WTC11 (cell line): ENCODE measurements around the gene UBAC2. TPM values are rescaled to one million over a fixed set of nuclear protein-coding genes. Genes with fewer than 3 reads are reported as not detected.

Source experiments
- ATAC-seq: fragments of 200-7000 bp; cut with Tn5 transposase; 2 replicates; pipeline ENCODE4 v1.10.0; 2021; ENCODE audit warnings: mild to moderate bottlenecking, moderate library complexity
- CTCF ChIA-PET: fragments of 300-600 bp; sonication (Branson Sonifier 250); formaldehyde crosslinking; loops from one replicate; lab custom pipeline; 2021; ENCODE audit warnings: antibody characterized with exemption; lab: Charles Lee
- POLR2A ChIA-PET: fragments of 350-600 bp; sonication (Branson Sonifier 250); formaldehyde crosslinking; loops from one replicate; lab custom pipeline; 2021; ENCODE audit warnings: antibody characterized with exemption; lab: Charles Lee
- DNase-seq: peaks from one replicate; pipeline ENCODE4 v3.0.0; 2021; ENCODE audit warnings: low spot score
- H3K27ac Mint-ChIP-seq: 2 replicates; pipeline ENCODE4 v1.8.0; 2021; ENCODE audit warnings: mixed read lengths
- H3K27me3 Mint-ChIP-seq: 2 replicates; pipeline ENCODE4 v1.8.0; 2021; ENCODE audit warnings: low read depth, mild to moderate bottlenecking, moderate library complexity, mixed read lengths
- H3K36me3 Mint-ChIP-seq: 2 replicates; pipeline ENCODE4 v1.8.0; 2021; ENCODE audit warnings: mixed read lengths
- H3K4me1 Mint-ChIP-seq: 2 replicates; pipeline ENCODE4 v1.8.0; 2022; ENCODE audit warnings: mixed read lengths
- H3K4me3 Mint-ChIP-seq: 2 replicates; pipeline ENCODE4 v1.8.0; 2021; ENCODE audit warnings: mild to moderate bottlenecking, moderate library complexity, mixed read lengths
- H3K9me3 Mint-ChIP-seq: 2 replicates; pipeline ENCODE4 v1.8.0; 2021; ENCODE audit warnings: mixed read lengths
- ATF3 ChIP-seq: sonication (generic); formaldehyde crosslinking; conservative IDR thresholded peaks from 2 replicates; pipeline ENCODE4 v1.8.1; 2022; ENCODE audit warnings: mild to moderate bottlenecking, missing genetic modification reagents
- CBFB ChIP-seq: sonication (generic); formaldehyde crosslinking; IDR thresholded peaks from 2 replicates; pipeline ENCODE4 v1.8.1; 2022; ENCODE audit warnings: mild to moderate bottlenecking, low read depth, missing genetic modification reagents
- E2F1 ChIP-seq: sonication (generic); formaldehyde crosslinking; IDR thresholded peaks from 2 replicates; pipeline ENCODE4 v1.8.0; 2022; ENCODE audit warnings: mild to moderate bottlenecking, missing genetic modification reagents
- FOXJ3 ChIP-seq: sonication (generic); formaldehyde crosslinking; IDR thresholded peaks from 2 replicates; pipeline ENCODE4 v1.9.0; 2021; ENCODE audit warnings: missing genetic modification reagents, mild to moderate bottlenecking, borderline replicate concordance
- HMGXB4 ChIP-seq: sonication (generic); formaldehyde crosslinking; IDR thresholded peaks from 2 replicates; pipeline ENCODE4 v1.8.1; 2023; ENCODE audit warnings: mild to moderate bottlenecking, moderate library complexity, missing genetic modification reagents
- NR1H2 ChIP-seq: sonication (generic); formaldehyde crosslinking; IDR thresholded peaks from 2 replicates; pipeline ENCODE4 v1.9.0; 2021; ENCODE audit warnings: mild to moderate bottlenecking, moderate library complexity, missing genetic modification reagents
- SMAD3 ChIP-seq: sonication (generic); formaldehyde crosslinking; IDR thresholded peaks from 2 replicates; pipeline ENCODE4 v1.8.0; 2022; ENCODE audit warnings: missing genetic modification reagents, mild to moderate bottlenecking, borderline replicate concordance
- SMAD4 ChIP-seq: sonication (generic); formaldehyde crosslinking; IDR thresholded peaks from 2 replicates; pipeline ENCODE4 v1.8.0; 2022; ENCODE audit warnings: mild to moderate bottlenecking, missing genetic modification reagents
- SOX15 ChIP-seq: fragments of 250-450 bp; sonication (Bioruptor Pico); IDR thresholded peaks from 2 replicates; pipeline ENCODE4 v1.9.0; 2021; ENCODE audit warnings: mild to moderate bottlenecking
- SP1 ChIP-seq: sonication (generic); formaldehyde crosslinking; conservative IDR thresholded peaks from 2 replicates; pipeline ENCODE4 v1.8.1; 2022; ENCODE audit warnings: missing genetic modification reagents
- TEAD4 ChIP-seq: sonication (generic); formaldehyde crosslinking; IDR thresholded peaks from 2 replicates; pipeline ENCODE4 v1.8.0; 2022; ENCODE audit warnings: mild to moderate bottlenecking, missing genetic modification reagents
- TP53 ChIP-seq: sonication (generic); formaldehyde crosslinking; IDR thresholded peaks from 2 replicates; pipeline ENCODE4 v1.8.1; 2023; ENCODE audit warnings: mild to moderate bottlenecking, missing genetic modification reagents
- total RNA-seq: library from RNA; stranded (reverse); gene quantifications from 3 replicates; pipeline ENCODE4 v1.2.3, GENCODE V29; 2021
- TF ChIP-seq, protein P1 (sequence below): sonication (generic); formaldehyde crosslinking; IDR thresholded peaks from 2 replicates; pipeline ENCODE4 v1.8.1; 2023; ENCODE audit warnings: mild to moderate bottlenecking, missing genetic modification reagents, borderline replicate concordance
- TF ChIP-seq, protein P2 (sequence below): sonication (generic); formaldehyde crosslinking; IDR thresholded peaks from 2 replicates; pipeline ENCODE4 v1.8.1; 2022; ENCODE audit warnings: mild to moderate bottlenecking, moderate library complexity, missing genetic modification reagents
- TF ChIP-seq, protein P3 (sequence below): fragments of 250-450 bp; sonication (Bioruptor Pico); IDR thresholded peaks from 2 replicates; pipeline ENCODE4 v1.9.0; 2021; ENCODE audit warnings: mild to moderate bottlenecking

The UBAC2 gene
- total RNA-seq, 1 experiment from 2014 or later: 64.7 TPM

DNA sequence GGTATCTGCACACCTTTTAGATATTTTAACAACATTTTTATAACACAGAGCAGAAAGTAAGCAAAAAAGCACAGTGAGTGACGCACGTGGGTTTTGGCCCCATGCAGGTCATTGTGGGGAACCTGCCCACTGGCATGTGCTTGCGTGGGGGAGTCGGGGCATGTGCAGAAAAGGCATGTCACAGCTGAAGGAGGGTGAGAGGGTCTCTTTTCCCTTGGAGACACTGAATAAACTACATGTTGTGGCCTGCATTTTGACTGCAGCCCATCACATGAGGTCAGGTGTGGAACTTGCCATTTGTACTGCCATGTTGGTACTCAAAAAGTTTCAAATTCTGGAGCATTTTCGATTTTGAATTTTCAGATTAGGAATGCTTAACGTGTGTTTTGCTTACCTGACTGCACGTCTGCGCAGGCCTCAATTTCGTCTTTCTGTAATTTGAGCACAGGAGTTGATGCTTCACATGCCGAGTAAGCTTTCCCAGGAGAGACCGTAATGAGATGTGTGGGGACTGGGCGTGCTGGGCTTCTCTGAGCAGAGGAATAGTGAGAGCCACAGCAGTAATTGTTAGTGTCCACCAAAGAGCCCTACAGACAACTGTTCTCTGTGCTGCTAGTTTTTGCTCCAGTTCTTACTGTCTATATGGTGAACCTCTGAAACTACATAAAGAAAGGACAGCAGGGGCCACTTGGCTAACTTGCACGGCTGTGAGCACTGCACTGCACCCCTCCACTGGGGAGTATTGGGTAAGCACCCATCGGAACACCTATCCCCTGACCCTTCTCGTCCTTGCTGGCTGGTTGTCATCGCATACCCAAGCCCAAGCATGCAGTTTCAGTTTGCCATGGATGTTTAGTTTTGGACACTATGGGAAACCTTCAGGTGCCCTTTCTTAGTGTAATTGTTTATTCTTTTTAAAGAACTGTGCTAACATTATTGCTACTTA lies 179.5 kb downstream of the UBAC2 start (continued):
- TF ChIP-seq, protein P1, sequence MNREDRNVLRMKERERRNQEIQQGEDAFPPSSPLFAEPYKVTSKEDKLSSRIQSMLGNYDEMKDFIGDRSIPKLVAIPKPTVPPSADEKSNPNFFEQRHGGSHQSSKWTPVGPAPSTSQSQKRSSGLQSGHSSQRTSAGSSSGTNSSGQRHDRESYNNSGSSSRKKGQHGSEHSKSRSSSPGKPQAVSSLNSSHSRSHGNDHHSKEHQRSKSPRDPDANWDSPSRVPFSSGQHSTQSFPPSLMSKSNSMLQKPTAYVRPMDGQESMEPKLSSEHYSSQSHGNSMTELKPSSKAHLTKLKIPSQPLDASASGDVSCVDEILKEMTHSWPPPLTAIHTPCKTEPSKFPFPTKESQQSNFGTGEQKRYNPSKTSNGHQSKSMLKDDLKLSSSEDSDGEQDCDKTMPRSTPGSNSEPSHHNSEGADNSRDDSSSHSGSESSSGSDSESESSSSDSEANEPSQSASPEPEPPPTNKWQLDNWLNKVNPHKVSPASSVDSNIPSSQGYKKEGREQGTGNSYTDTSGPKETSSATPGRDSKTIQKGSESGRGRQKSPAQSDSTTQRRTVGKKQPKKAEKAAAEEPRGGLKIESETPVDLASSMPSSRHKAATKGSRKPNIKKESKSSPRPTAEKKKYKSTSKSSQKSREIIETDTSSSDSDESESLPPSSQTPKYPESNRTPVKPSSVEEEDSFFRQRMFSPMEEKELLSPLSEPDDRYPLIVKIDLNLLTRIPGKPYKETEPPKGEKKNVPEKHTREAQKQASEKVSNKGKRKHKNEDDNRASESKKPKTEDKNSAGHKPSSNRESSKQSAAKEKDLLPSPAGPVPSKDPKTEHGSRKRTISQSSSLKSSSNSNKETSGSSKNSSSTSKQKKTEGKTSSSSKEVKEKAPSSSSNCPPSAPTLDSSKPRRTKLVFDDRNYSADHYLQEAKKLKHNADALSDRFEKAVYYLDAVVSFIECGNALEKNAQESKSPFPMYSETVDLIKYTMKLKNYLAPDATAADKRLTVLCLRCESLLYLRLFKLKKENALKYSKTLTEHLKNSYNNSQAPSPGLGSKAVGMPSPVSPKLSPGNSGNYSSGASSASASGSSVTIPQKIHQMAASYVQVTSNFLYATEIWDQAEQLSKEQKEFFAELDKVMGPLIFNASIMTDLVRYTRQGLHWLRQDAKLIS: no peak
- TF ChIP-seq SMAD4 (CRISPR knock-in tag): no peak
- no peak for TF ChIP-seq CBFB (CRISPR knock-in tag)
- TF ChIP-seq, protein P2, sequence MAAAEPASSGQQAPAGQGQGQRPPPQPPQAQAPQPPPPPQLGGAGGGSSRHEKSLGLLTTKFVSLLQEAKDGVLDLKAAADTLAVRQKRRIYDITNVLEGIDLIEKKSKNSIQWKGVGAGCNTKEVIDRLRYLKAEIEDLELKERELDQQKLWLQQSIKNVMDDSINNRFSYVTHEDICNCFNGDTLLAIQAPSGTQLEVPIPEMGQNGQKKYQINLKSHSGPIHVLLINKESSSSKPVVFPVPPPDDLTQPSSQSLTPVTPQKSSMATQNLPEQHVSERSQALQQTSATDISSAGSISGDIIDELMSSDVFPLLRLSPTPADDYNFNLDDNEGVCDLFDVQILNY (CRISPR knock-in tag): no peak
- TF ChIP-seq FOXJ3 (CRISPR knock-in tag): no peak
- no peak for TF ChIP-seq NR1H2 (CRISPR knock-in tag)
- TF ChIP-seq ATF3 (CRISPR knock-in tag): no peak
- no peak for TF ChIP-seq SMAD3 (CRISPR knock-in tag)
- TF ChIP-seq, protein P3, sequence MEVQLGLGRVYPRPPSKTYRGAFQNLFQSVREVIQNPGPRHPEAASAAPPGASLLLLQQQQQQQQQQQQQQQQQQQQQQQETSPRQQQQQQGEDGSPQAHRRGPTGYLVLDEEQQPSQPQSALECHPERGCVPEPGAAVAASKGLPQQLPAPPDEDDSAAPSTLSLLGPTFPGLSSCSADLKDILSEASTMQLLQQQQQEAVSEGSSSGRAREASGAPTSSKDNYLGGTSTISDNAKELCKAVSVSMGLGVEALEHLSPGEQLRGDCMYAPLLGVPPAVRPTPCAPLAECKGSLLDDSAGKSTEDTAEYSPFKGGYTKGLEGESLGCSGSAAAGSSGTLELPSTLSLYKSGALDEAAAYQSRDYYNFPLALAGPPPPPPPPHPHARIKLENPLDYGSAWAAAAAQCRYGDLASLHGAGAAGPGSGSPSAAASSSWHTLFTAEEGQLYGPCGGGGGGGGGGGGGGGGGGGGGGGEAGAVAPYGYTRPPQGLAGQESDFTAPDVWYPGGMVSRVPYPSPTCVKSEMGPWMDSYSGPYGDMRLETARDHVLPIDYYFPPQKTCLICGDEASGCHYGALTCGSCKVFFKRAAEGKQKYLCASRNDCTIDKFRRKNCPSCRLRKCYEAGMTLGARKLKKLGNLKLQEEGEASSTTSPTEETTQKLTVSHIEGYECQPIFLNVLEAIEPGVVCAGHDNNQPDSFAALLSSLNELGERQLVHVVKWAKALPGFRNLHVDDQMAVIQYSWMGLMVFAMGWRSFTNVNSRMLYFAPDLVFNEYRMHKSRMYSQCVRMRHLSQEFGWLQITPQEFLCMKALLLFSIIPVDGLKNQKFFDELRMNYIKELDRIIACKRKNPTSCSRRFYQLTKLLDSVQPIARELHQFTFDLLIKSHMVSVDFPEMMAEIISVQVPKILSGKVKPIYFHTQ: no peak

- no peak overlapping the region for H3K4me3 Mint-ChIP-seq
- H3K27ac Mint-ChIP-seq: no peak overlapping the region
- peaks cover 26% of the 10 kb centered on the region for H3K36me3 Mint-ChIP-seq
- H3K9me3 Mint-ChIP-seq: no peaks in the 10 kb centered on the region
- ChIA-PET CTCF (interaction anchor here (0.6 kb wide), 1 partner anchor 608 kb away, joined by 3 read pairs; no protein-coding TSS in a partner anchor), POLR2A (no interaction called here)
- no peaks in the 10 kb centered on the region for H3K27me3 Mint-ChIP-seq
- DNase-seq (no peak), ATAC-seq (no peak)
- TF ChIP-seq TP53 (CRISPR knock-in tag) (no peak), E2F1 (CRISPR knock-in tag) (no peak), SP1 (CRISPR knock-in tag) (no peak), SOX15 (no peak), TEAD4 (CRISPR knock-in tag) (no peak), HMGXB4 (CRISPR knock-in tag) (no peak)
- TF ChIP-seq, protein P2 (CRISPR knock-in tag): no peak
- TF ChIP-seq, all 79 proteins: peak for 0
- peaks cover 29% of the 10 kb centered on the region for H3K4me1 Mint-ChIP-seq
Observed at GRCh38 chr13:99380921-99381645, 180.4 kb downstream of the UBAC2 start.
